Endothelial cell of umbilical vein (primary cell): Measurements from ENCODE around the gene PHKA2. TPM values are rescaled to one million over a fixed set of nuclear protein-coding genes. Genes with fewer than 3 reads are reported as not detected.

ENCODE experiments used
- BruUV-seq: library from RNA; stranded (reverse); fragments of 400-500 nt; replicated peaks from 2 replicates; lab custom pipeline; 2021; lab: Mats Ljungman, UMichigan
- CTCF ChIA-PET: fragments of 300-600, 350-600 bp; sonication (Branson Sonifier 250); formaldehyde crosslinking; loops from one replicate; lab custom pipeline; 2021; ENCODE audit warnings: antibody characterized with exemption, inconsistent platforms; lab: Charles Lee
- POLR2A ChIA-PET: fragments of 300-600, 350-600 bp; sonication (Branson Sonifier 250); formaldehyde crosslinking; loops from one replicate; lab custom pipeline; 2021; ENCODE audit warnings: antibody characterized with exemption, inconsistent platforms; lab: Charles Lee
- DNase-seq: peaks from one replicate; pipeline ENCODE4 v3.0.0-alpha.2; 2011; ENCODE audit warnings: low read depth, low spot score
- FAIRE-seq: peaks from 2 replicates; lab custom pipeline; 2011; peaks lifted over from hg19 to GRCh38; lab: Jason Lieb, UNC
- H2AFZ ChIP-seq: 2 replicates; pipeline ENCODE4 v1.6.0; 2012; ENCODE audit warnings: low read depth, low read length, control low read depth, inconsistent platforms
- H3K27ac ChIP-seq: 2 replicates; pipeline ENCODE4 v1.5.1; 2011; ENCODE audit warnings: low read depth, mild to moderate bottlenecking, control low read depth, low read length, moderate library complexity; ENCODE audit not compliant: insufficient read depth
- H3K27me3 ChIP-seq, 2 experiments: 2 replicates each; pipeline versions ENCODE4 v1.6.0 to v1.6.1; 2011; ENCODE audit warnings: low read length in 2 of 2, mixed read lengths in 1 of 2; ENCODE audit not compliant: control insufficient read depth in 2 of 2, insufficient read depth in 2 of 2
- H3K36me3 ChIP-seq, 2 experiments: 2 replicates in 1 of 2; 3 replicates in 1 of 2; pipeline ENCODE4 v1.5.1; 2011; ENCODE audit warnings: low read length in 2 of 2, mild to moderate bottlenecking in 1 of 2, moderate library complexity in 1 of 2; ENCODE audit not compliant: control insufficient read depth in 2 of 2, insufficient read depth in 2 of 2; ENCODE audit errors: extremely low read depth in 1 of 2
- H3K4me1 ChIP-seq: 3 replicates; pipeline ENCODE4 v1.5.1; 2011; ENCODE audit warnings: mild to moderate bottlenecking, low read length; ENCODE audit not compliant: control insufficient read depth, insufficient read depth; ENCODE audit errors: extremely low read depth
- H3K4me2 ChIP-seq: 2 replicates; pipeline ENCODE4 v1.6.1; 2011; ENCODE audit warnings: low read length, control low read depth, mixed read lengths; ENCODE audit not compliant: insufficient read depth
- H3K4me3 ChIP-seq, 3 experiments: fragments of 200-600 bp in 1 of 3; sonication (generic), shearing (Covaris generic) in 1 of 3; replicated peaks in 1 of 3; 2 replicates each; pipeline ENCODE4 v1.5.1; 2011 to 2016; ENCODE audit warnings: control low read depth in 3 of 3, low read length in 3 of 3, mild to moderate bottlenecking in 2 of 3, inconsistent platforms in 1 of 3, low read depth in 1 of 3, moderate library complexity in 1 of 3; ENCODE audit not compliant: insufficient read depth in 1 of 3
- H3K79me2 ChIP-seq: 2 replicates; pipeline ENCODE4 v1.6.0; 2012; ENCODE audit warnings: low read length, inconsistent platforms; ENCODE audit not compliant: control insufficient read depth, insufficient read depth
- H3K9ac ChIP-seq: replicated peaks from 2 replicates; pipeline ENCODE3; 2011; ENCODE audit warnings: low read length, control low read depth; ENCODE audit not compliant: insufficient read depth; ENCODE audit errors: extremely low read depth
- H3K9me1 ChIP-seq: replicated peaks from 3 replicates; pipeline ENCODE4 v1.6.0; 2011; ENCODE audit warnings: mild to moderate bottlenecking, low read length; ENCODE audit not compliant: control insufficient read depth, insufficient read depth; ENCODE audit errors: extremely low read depth
- H3K9me3 ChIP-seq: replicated peaks from 2 replicates; pipeline ENCODE4 v1.5.1; 2012; ENCODE audit warnings: low read length, inconsistent platforms; ENCODE audit not compliant: control insufficient read depth, insufficient read depth
- H4K20me1 ChIP-seq: replicated peaks from 2 replicates; pipeline ENCODE3; 2011; ENCODE audit warnings: mild to moderate bottlenecking, low read length; ENCODE audit not compliant: control insufficient read depth, insufficient read depth; ENCODE audit errors: extremely low read depth
- CTCF ChIP-seq, 2 donors: IDR thresholded peaks; 1 replicate in 1 of 2; 2 replicates in 1 of 2; pipeline ENCODE4 v1.5.1; 2011; ENCODE audit warnings: low read length in 2 of 2, mild to moderate bottlenecking in 2 of 2, moderate library complexity in 2 of 2, control low read depth in 1 of 2, inconsistent platforms in 1 of 2, low read depth in 1 of 2; ENCODE audit not compliant: insufficient read depth in 1 of 2; ENCODE audit errors: extremely low read depth in 1 of 2
- EZH2 ChIP-seq: IDR thresholded peaks from 2 replicates; pipeline ENCODE4 v1.6.1; 2012; ENCODE audit warnings: borderline replicate concordance, low read depth, mild to moderate bottlenecking, moderate library complexity, low read length, inconsistent platforms; ENCODE audit not compliant: severe bottlenecking
- FOS ChIP-seq: IDR thresholded peaks from 2 replicates; pipeline ENCODE4 v1.6.1; 2011; ENCODE audit warnings: mild to moderate bottlenecking, low read length, moderate library complexity, borderline replicate concordance; ENCODE audit not compliant: insufficient read depth
- GATA2 ChIP-seq: IDR thresholded peaks from 2 replicates; pipeline ENCODE4 v1.7.0; 2011; ENCODE audit warnings: low read depth, mild to moderate bottlenecking, moderate library complexity, mixed read lengths, low read length; ENCODE audit not compliant: insufficient read length, insufficient read depth
- JUN ChIP-seq: IDR thresholded peaks from 2 replicates; pipeline ENCODE4 v1.6.1; 2011; ENCODE audit warnings: borderline replicate concordance, low read depth; ENCODE audit not compliant: insufficient read length, insufficient read depth
- MAX ChIP-seq: IDR thresholded peaks from 2 replicates; pipeline ENCODE4 v1.6.1; 2011; ENCODE audit not compliant: insufficient read depth, insufficient read length
- MYC ChIP-seq: IDR thresholded peaks from one replicate; pipeline ENCODE4 v1.6.1; 2011; ENCODE audit warnings: mild to moderate bottlenecking, low read depth, low read length
- POLR2A ChIP-seq: IDR thresholded peaks from 2 replicates; pipeline ENCODE4 v1.6.1; 2012; ENCODE audit warnings: low read depth, mild to moderate bottlenecking, control low read depth, low read length
- POLR2AphosphoS5 ChIP-seq: IDR thresholded peaks from 2 replicates; pipeline ENCODE4 v1.6.1; 2012; ENCODE audit warnings: low read depth, mild to moderate bottlenecking, control low read depth, low read length, moderate library complexity; ENCODE audit not compliant: insufficient read depth
- dilution Hi-C: fragments of 300-500 bp; cut with MboI; formaldehyde crosslinking; loops from one replicate; pipeline ENCODE4 v1.15.0; 2019; ENCODE audit warnings: low sequenced_read_pairs; ENCODE audit not compliant: extremely low pct_ligation_motif_present
- intact Hi-C: fragments of 100-400 bp; cut with micrococcal nuclease; formaldehyde crosslinking; loops from one replicate; pipeline ENCODE4 v1.10.0; 2022
- polyA plus RNA-seq, 4 experiments: library from polyadenylated mRNA; depleted of rRNA in 3 of 4; stranded (reverse) in 3 of 4; unstranded in 1 of 4; fragments of >200 nt; gene quantifications; 2 replicates each; pipeline versions ENCODE4 v1.2.1 to v1.2.3, GENCODE V29; 2011 to 2012; ENCODE audit warnings: missing spikeins in 1 of 4
- total RNA-seq: library from RNA; stranded (reverse); gene quantifications from 2 replicates; pipeline ENCODE4 v1.2.3, GENCODE V29; 2021

PHKA2 gene
- total and polyA plus RNA-seq, 2 donors (not counting 3 experiments of a cell fraction or from before 2014, with no cell fraction given): 16.7 to 17.1 TPM

GRCh38 chrX:18951032-18951431, 32.9 kb downstream of the PHKA2 start:
- POLR2A ChIA-PET: no interaction called here
- no peak for FAIRE-seq
- no peak overlapping the region for H2AFZ ChIP-seq

More at GRCh38 chrX:18951032-18951431, 32.9 kb downstream of the PHKA2 start:
- no peaks in the 10 kb centered on the region for H3K36me3 ChIP-seq
- no peaks in the 10 kb centered on the region for H3K27me3 ChIP-seq
- no peak overlapping the region for H3K4me2 ChIP-seq
- no peak overlapping the region for H3K27ac ChIP-seq
- no peak for TF ChIP-seq POLR2A
- no peak for TF ChIP-seq JUN
- TF ChIP-seq CTCF (IDR thresholded peaks at IDR 0.05; ENCODE audit: extremely low read depth in 1 of 2, insufficient read depth in 1 of 2, low read depth in 1 of 2, low read length in 2 of 2): no peak
- no peak for TF ChIP-seq MYC
- no peak for TF ChIP-seq GATA2
- no peak for TF ChIP-seq EZH2
- TF ChIP-seq FOS: no peak
- TF ChIP-seq POLR2AphosphoS5: no peak
- TF ChIP-seq MAX: no peak
- no TSS peak for BruUV-seq
- CTCF ChIA-PET: no interaction called here
- no peak overlapping the region for H3K4me3 ChIP-seq
- H3K79me2 ChIP-seq: no peaks in the 10 kb centered on the region
- H4K20me1 ChIP-seq: no peaks in the 10 kb centered on the region
- no peak for DNase-seq
- no peaks in the 10 kb centered on the region for H3K9me1 ChIP-seq
- intact Hi-C loops: no loop called here
- no peak overlapping the region for H3K9ac ChIP-seq
- dilution Hi-C loops: no loop called here
- no peaks in the 10 kb centered on the region for H3K9me3 ChIP-seq
- no peaks in the 10 kb centered on the region for H3K4me1 ChIP-seq
